ENCODE results near the gene SPATA7.
"Not testable (repeated sequence)": the region's sequence is repeated elsewhere in the genome, so short reads cannot be mapped to it uniquely, and the experiment has no call there.

Gene SPATA7

GRCh38 chr14:88385212-88386101, at the start of gene SPATA7:
TSS of gene SPATA7 (plus strand) at chr14:88385657. CDS start at chr14:88385819, 162 bp downstream.
- peak; percentile 80 to 82 for DNase-seq

GRCh38 chr14:88340357-88340756, 45.1 kb upstream of the SPATA7 start:
- DNase-seq = no peak

GRCh38 chr14:88342980-88343379, 42.5 kb upstream of the SPATA7 start:
- no peak for DNase-seq

- DNase-seq = no peak
Measured at GRCh38 chr14:88346048-88346639, 39.3 kb upstream of the SPATA7 start.

- no peak for DNase-seq
Measured at GRCh38 chr14:88348546-88348945, 36.9 kb upstream of the SPATA7 start.

- DNase-seq = no peak
Measured at GRCh38 chr14:88351966-88352691, 33.3 kb upstream of the SPATA7 start.

GRCh38 chr14:88352698-88353097, 32.8 kb upstream of the SPATA7 start:
- no peak for DNase-seq

- DNase-seq = no peak
Measured at GRCh38 chr14:88354358-88354757, 31.1 kb upstream of the SPATA7 start.

GRCh38 chr14:88359500-88359899, 26.0 kb upstream of the SPATA7 start:
- DNase-seq = no peak

GRCh38 chr14:88363644-88364043, 21.8 kb upstream of the SPATA7 start:
- no peak for DNase-seq

- no peak for DNase-seq
Measured at GRCh38 chr14:88364710-88365413, 20.6 kb upstream of the SPATA7 start.

GRCh38 chr14:88369496-88369895, 16.0 kb upstream of the SPATA7 start:
- no peak for DNase-seq

GRCh38 chr14:88379706-88380343, 5.6 kb upstream of the SPATA7 start:
- DNase-seq = no peak

GRCh38 chr14:88380405-88380804, 5.1 kb upstream of the SPATA7 start:
- no peak for DNase-seq

GRCh38 chr14:88381634-88382033, 3.8 kb upstream of the SPATA7 start:
- not testable (repeated sequence) for DNase-seq

- no peak for DNase-seq
Measured at GRCh38 chr14:88384718-88385117, 739 bp upstream of the SPATA7 start.

- DNase-seq = no peak
Measured at GRCh38 chr14:88386256-88386794, 868 bp downstream of the SPATA7 start.

GRCh38 chr14:88388741-88389282, 3.4 kb downstream of the SPATA7 start:
- no peak for DNase-seq

- DNase-seq = no peak
Measured at GRCh38 chr14:88392609-88393008, 7.2 kb downstream of the SPATA7 start.

- no peak for DNase-seq
Measured at GRCh38 chr14:88411039-88411438, 25.6 kb downstream of the SPATA7 start.

- DNase-seq = no peak
Measured at GRCh38 chr14:88417594-88417993, 32.1 kb downstream of the SPATA7 start.

- no peak for DNase-seq
Measured at GRCh38 chr14:88420187-88420586, 34.7 kb downstream of the SPATA7 start.

Measured in stimulated activated CD4-positive, alpha-beta T cell treated with anti-CD3 and anti-CD28 coated beads, Interleukin-2, amount 100 ng/mL, for 48 hours (primary cell).